ENCODE results near the gene ATP23. TPM values are rescaled to one million over a fixed set of nuclear protein-coding genes. Genes with fewer than 3 reads are reported as not detected.

Gene ATP23
- total RNA-seq, 1 experiment from 2014 or later: 6.1 TPM

GRCh38 chr12:58007875-58008274 lies 66.5 kb downstream of the ATP23 start (continued):
- no peak for TF ChIP-seq CREM (CRISPR knock-in tag; IDR thresholded peaks at IDR 0.05)
- TF ChIP-seq, protein P1, sequence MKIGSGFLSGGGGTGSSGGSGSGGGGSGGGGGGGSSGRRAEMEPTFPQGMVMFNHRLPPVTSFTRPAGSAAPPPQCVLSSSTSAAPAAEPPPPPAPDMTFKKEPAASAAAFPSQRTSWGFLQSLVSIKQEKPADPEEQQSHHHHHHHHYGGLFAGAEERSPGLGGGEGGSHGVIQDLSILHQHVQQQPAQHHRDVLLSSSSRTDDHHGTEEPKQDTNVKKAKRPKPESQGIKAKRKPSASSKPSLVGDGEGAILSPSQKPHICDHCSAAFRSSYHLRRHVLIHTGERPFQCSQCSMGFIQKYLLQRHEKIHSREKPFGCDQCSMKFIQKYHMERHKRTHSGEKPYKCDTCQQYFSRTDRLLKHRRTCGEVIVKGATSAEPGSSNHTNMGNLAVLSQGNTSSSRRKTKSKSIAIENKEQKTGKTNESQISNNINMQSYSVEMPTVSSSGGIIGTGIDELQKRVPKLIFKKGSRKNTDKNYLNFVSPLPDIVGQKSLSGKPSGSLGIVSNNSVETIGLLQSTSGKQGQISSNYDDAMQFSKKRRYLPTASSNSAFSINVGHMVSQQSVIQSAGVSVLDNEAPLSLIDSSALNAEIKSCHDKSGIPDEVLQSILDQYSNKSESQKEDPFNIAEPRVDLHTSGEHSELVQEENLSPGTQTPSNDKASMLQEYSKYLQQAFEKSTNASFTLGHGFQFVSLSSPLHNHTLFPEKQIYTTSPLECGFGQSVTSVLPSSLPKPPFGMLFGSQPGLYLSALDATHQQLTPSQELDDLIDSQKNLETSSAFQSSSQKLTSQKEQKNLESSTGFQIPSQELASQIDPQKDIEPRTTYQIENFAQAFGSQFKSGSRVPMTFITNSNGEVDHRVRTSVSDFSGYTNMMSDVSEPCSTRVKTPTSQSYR (CRISPR knock-in tag; IDR thresholded peaks at IDR 0.05): no peak

DNA sequence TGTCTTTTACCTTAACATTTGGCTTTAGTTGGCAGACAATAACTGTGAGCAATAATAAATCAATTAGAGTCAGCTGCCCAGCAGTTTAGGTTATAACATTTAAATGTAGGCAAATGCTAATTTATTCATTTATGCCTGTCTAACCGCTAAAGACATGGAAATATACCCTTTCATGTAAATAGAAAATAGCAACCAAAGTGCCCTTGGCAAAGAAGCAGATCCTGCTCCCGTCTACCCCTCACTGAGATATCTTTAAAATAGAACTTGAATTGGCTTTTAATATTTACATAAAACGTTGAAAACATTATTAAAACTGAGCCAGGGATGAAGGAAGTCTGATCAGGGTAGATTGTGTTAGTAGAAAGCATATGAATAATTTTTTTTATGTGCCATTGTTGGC lies 67.3 kb downstream of the ATP23 start:
- H3K27ac Mint-ChIP-seq: no peak overlapping the region
- CTCF ChIA-PET: no interaction called here
- H3K36me3 Mint-ChIP-seq: no peaks in the 10 kb centered on the region
- TF ChIP-seq ZNF121 (CRISPR knock-in tag; IDR thresholded peaks at IDR 0.05) (no peak), FOXP1 (CRISPR knock-in tag; IDR thresholded peaks at IDR 0.05; ENCODE audit: borderline replicate concordance) (no peak), USF1 (CRISPR knock-in tag; IDR thresholded peaks at IDR 0.05) (no peak), SOX15 (CRISPR knock-in tag; IDR thresholded peaks at IDR 0.05) (no peak), PRDM15 (CRISPR knock-in tag; IDR thresholded peaks at IDR 0.05) (no peak), ATF1 (CRISPR knock-in tag; IDR thresholded peaks at IDR 0.05) (no peak), NR3C1 (CRISPR knock-in tag; conservative IDR thresholded peaks at IDR 0.05; ENCODE audit: low read depth) (no peak), ZNF232 (CRISPR knock-in tag; IDR thresholded peaks at IDR 0.05) (no peak), ETV6 (CRISPR knock-in tag; IDR thresholded peaks at IDR 0.05) (no peak), KAT7 (CRISPR knock-in tag; IDR thresholded peaks at IDR 0.05; ENCODE audit: borderline replicate concordance) (no peak), GTF2I (CRISPR knock-in tag; conservative IDR thresholded peaks at IDR 0.05) (no peak), ZNF416 (CRISPR knock-in tag; IDR thresholded peaks at IDR 0.05) (no peak), RELA (CRISPR knock-in tag; IDR thresholded peaks at IDR 0.05; ENCODE audit: borderline replicate concordance) (no peak), ZNF219 (CRISPR knock-in tag; IDR thresholded peaks at IDR 0.05; ENCODE audit: borderline replicate concordance) (no peak)
- TF ChIP-seq, protein P2, sequence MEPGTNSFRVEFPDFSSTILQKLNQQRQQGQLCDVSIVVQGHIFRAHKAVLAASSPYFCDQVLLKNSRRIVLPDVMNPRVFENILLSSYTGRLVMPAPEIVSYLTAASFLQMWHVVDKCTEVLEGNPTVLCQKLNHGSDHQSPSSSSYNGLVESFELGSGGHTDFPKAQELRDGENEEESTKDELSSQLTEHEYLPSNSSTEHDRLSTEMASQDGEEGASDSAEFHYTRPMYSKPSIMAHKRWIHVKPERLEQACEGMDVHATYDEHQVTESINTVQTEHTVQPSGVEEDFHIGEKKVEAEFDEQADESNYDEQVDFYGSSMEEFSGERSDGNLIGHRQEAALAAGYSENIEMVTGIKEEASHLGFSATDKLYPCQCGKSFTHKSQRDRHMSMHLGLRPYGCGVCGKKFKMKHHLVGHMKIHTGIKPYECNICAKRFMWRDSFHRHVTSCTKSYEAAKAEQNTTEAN (CRISPR knock-in tag; IDR thresholded peaks at IDR 0.05): no peak
- TF ChIP-seq, protein P3, sequence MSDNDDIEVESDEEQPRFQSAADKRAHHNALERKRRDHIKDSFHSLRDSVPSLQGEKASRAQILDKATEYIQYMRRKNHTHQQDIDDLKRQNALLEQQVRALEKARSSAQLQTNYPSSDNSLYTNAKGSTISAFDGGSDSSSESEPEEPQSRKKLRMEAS (CRISPR knock-in tag; IDR thresholded peaks at IDR 0.05): no peak
- TF ChIP-seq, protein P4, sequence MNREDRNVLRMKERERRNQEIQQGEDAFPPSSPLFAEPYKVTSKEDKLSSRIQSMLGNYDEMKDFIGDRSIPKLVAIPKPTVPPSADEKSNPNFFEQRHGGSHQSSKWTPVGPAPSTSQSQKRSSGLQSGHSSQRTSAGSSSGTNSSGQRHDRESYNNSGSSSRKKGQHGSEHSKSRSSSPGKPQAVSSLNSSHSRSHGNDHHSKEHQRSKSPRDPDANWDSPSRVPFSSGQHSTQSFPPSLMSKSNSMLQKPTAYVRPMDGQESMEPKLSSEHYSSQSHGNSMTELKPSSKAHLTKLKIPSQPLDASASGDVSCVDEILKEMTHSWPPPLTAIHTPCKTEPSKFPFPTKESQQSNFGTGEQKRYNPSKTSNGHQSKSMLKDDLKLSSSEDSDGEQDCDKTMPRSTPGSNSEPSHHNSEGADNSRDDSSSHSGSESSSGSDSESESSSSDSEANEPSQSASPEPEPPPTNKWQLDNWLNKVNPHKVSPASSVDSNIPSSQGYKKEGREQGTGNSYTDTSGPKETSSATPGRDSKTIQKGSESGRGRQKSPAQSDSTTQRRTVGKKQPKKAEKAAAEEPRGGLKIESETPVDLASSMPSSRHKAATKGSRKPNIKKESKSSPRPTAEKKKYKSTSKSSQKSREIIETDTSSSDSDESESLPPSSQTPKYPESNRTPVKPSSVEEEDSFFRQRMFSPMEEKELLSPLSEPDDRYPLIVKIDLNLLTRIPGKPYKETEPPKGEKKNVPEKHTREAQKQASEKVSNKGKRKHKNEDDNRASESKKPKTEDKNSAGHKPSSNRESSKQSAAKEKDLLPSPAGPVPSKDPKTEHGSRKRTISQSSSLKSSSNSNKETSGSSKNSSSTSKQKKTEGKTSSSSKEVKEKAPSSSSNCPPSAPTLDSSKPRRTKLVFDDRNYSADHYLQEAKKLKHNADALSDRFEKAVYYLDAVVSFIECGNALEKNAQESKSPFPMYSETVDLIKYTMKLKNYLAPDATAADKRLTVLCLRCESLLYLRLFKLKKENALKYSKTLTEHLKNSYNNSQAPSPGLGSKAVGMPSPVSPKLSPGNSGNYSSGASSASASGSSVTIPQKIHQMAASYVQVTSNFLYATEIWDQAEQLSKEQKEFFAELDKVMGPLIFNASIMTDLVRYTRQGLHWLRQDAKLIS (CRISPR knock-in tag; IDR thresholded peaks at IDR 0.05; ENCODE audit: borderline replicate concordance): no peak
- TF ChIP-seq, protein P5, sequence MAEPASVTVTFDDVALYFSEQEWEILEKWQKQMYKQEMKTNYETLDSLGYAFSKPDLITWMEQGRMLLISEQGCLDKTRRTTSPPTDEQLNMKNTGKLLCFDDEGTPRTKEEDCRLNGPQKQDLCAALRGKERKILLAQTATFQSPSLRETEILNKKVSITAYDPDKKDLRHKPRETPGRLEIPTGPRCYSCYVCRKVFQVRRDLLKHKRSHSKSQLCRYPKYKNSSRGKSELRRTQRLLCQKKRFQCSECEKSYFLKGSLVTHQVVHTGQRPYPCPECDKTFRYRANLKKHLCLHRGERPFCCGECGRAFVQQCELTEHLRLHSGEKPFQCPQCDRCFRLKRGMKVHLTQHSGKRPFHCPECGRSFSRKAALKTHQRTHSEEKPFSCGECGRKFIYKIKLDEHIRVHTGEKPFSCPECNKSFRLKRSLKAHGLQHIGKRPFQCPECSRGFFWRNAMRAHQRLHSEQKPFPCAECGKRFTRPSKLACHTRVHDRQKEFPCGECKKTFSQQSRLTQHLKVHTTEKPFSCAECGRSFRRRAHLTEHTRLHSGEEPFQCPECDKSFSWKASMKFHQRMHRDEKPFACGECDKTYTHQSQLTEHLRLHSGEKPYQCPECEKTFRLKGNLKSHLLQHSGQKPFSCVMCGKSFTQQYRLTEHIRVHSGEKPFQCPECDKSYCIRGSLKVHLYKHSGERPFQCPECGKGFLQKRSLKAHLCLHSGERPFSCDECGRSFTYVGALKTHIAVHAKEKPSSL (CRISPR knock-in tag; conservative IDR thresholded peaks at IDR 0.05): no peak
- TF ChIP-seq, protein P6, sequence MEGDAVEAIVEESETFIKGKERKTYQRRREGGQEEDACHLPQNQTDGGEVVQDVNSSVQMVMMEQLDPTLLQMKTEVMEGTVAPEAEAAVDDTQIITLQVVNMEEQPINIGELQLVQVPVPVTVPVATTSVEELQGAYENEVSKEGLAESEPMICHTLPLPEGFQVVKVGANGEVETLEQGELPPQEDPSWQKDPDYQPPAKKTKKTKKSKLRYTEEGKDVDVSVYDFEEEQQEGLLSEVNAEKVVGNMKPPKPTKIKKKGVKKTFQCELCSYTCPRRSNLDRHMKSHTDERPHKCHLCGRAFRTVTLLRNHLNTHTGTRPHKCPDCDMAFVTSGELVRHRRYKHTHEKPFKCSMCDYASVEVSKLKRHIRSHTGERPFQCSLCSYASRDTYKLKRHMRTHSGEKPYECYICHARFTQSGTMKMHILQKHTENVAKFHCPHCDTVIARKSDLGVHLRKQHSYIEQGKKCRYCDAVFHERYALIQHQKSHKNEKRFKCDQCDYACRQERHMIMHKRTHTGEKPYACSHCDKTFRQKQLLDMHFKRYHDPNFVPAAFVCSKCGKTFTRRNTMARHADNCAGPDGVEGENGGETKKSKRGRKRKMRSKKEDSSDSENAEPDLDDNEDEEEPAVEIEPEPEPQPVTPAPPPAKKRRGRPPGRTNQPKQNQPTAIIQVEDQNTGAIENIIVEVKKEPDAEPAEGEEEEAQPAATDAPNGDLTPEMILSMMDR (IDR thresholded peaks at IDR 0.05): no peak

More for the DNA sequence above, 67.3 kb downstream of the ATP23 start:
- POLR2A ChIA-PET: no interaction called here
- Mint-ChIP-seq H3K27me3 (ENCODE audit: low read depth) (no peaks in the 10 kb centered on the region), H3K4me3 (no peak overlapping the region), H3K4me1 (no peaks in the 10 kb centered on the region), H3K9me3 (peaks cover 9% of the 10 kb centered on the region)
- no peak for ATAC-seq
- DNase-seq (ENCODE audit: low spot score): no peak

Data from WTC11 (cell line).